Astrocyte of the hippocampus (primary cell): ENCODE measurements around the gene CCDC81.

ENCODE experiments used
- DNase-seq: peaks from one replicate; pipeline ENCODE4 v3.0.0; 2011; ENCODE audit warnings: low read depth, low spot score

Gene CCDC81

GRCh38 chr11:86440305-86440716 is 65.6 kb downstream of the CCDC81 start:
- peak; percentile 63 for DNase-seq

- no peak for DNase-seq
Observed at GRCh38 chr11:86440843-86441242, 66.2 kb downstream of the CCDC81 start.

- DNase-seq: peak; percentile 34
Observed at GRCh38 chr11:86442420-86442819, 67.7 kb downstream of the CCDC81 start.

- no peak for DNase-seq
Observed at GRCh38 chr11:86442827-86443226, 68.1 kb downstream of the CCDC81 start.

- DNase-seq: no peak
Observed at GRCh38 chr11:86443415-86443814, 68.7 kb downstream of the CCDC81 start.

- no peak for DNase-seq
Observed at GRCh38 chr11:86444981-86445380, 70.3 kb downstream of the CCDC81 start.

GRCh38 chr11:86446163-86446923 is 71.7 kb downstream of the CCDC81 start:
- no peak for DNase-seq

GRCh38 chr11:86446924-86447285 is 72.2 kb downstream of the CCDC81 start:
- no peak for DNase-seq

- DNase-seq: no peak
Observed at GRCh38 chr11:86447763-86448480, 73.2 kb downstream of the CCDC81 start.

- no peak for DNase-seq
Observed at GRCh38 chr11:86449993-86450629, 75.4 kb downstream of the CCDC81 start.

- DNase-seq: no peak
Observed at GRCh38 chr11:86453290-86454030, 78.8 kb downstream of the CCDC81 start.

GRCh38 chr11:86456075-86456939 is 81.6 kb downstream of the CCDC81 start:
- peak; percentile 91 for DNase-seq

- no peak for DNase-seq
Observed at GRCh38 chr11:86458294-86459001, 83.8 kb downstream of the CCDC81 start.

- peak; percentile 45 for DNase-seq
Observed at GRCh38 chr11:86459002-86459385, 84.3 kb downstream of the CCDC81 start.

- peak; percentile 98 for DNase-seq
Observed at GRCh38 chr11:86459682-86460460, 85.2 kb downstream of the CCDC81 start.

- DNase-seq: no peak
Observed at GRCh38 chr11:86460461-86461385, 86.0 kb downstream of the CCDC81 start.

GRCh38 chr11:86461892-86462291 is 87.2 kb downstream of the CCDC81 start:
- no peak for DNase-seq

- no peak for DNase-seq
Observed at GRCh38 chr11:86463120-86463519, 88.4 kb downstream of the CCDC81 start.
